ENCODE results near the gene TMEM139.

DNA sequence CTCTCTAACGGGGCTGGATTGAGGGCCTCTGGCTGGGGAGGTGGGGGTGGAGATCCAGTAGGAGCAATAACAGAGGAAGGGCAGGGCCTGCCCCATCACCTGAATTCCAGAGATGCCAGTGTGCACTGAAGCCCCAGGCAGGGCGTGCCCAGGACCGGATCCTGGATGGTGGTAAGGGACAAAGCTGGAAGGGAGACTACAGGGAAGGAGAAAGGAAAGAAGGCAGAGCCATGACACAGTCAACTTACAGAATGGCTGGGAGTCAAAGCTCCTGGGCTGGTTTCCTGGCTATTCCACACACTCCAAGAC, 666 bp downstream of the TMEM139 start:
- TF ChIP-seq CTCF (IDR thresholded peaks at IDR 0.05) (no peak), POLR2AphosphoS5 (IDR thresholded peaks at IDR 0.05) (peak in 2 of 3 donors; percentile 22 to 35), EP300 (IDR thresholded peaks at IDR 0.05; ENCODE audit: low read depth) (no peak)

All from transverse colon (tissue), 4 donors.